T-helper 2 cell treated with Interferon-gamma antibody and Interleukin-4, amounts not matched to agents 100 ng/mL and 5 ng/mL, for 36 hours (primary cell): ENCODE data around the gene DCTN2. TPM values are rescaled to one million over a fixed set of nuclear protein-coding genes. Genes with fewer than 3 reads are reported as not detected.
"Not testable (repeated sequence)": the region's sequence is repeated elsewhere in the genome, so short reads cannot be mapped to it uniquely, and the experiment has no call there.

Experiments used
- intact Hi-C: fragments of 100-400 bp; cut with micrococcal nuclease; formaldehyde crosslinking; loops from one replicate; pipeline ENCODE4 v1.15.1; 2023
- total RNA-seq: library from RNA; stranded (reverse); gene quantifications from 2 replicates; pipeline ENCODE4 v1.2.3, GENCODE V29; 2022

The DCTN2 gene
- 85.7 and 88.4 TPM in 2 replicates for total RNA-seq

DNA sequence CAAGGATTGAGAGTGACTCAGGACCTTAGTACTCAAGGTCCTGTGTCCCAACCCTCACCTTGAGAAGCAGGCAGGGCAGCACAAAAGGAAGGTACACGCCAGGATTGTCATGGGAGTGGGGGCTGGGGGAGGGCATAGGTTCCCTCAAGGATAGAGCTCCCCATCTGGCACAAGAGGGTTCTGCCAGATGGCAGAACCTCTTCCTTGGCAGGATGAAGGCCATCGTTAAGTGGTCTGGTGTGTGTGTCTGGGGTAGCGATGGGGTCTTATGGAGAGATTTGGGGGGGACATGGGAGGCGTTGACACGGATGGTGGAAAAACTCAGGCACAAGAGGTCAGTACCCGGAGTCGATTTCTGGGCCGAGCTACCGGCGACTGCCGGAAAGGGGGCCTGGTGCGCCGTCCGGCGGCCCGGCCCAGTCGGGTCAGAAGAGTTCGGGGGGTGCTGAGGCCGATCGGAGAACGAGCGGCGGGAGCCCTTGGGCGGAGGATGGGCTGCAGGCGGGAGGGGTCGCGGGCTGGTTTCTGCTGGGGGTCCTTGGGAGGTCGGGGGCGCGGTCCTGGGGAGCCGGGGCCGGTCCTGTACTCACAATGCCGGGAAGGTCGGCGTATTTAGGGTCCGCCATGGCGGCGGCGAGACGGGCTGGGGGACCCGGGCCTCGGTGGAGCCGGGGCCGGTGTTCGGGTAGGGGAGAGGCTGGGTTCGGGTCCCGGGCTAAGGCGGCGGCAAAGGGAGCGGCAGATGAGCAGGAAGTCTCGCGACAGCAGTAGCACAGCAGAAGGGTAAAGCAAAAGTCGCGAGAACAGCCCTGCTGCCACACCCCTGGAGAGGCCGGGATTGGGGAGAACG lies at the start of gene DCTN2:
TSS of gene DCTN2 (minus strand) at position 755 of the 850 bp plus-strand sequence. CDS start at position 626, 129 bp downstream.
- intact Hi-C loops: loop anchor here (1.0 to 5.0 kb wide), 8 partner anchors 24 to 206 kb away; partner anchors contain the start of genes CDK4, GLI1, MBD6 and OS9

DNA sequence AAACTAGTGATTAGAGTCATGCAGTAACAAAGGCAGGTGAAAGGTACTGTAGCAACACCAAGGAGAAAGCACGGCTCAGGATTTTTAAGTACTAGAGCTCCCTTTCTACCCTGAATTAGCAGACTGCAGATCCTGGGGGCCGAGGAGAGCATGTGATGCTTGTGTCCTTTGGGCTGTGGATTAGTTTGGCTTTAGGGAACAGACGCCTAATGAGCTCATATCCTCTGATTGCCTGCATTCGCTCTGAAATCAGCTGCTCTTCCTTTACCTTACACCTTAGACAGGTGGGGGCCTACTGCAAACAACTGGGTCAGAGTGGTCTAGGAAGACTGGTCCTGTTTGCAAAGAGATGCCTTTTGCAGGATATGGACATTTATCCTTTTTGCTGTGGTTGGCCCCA lies 46.2 kb upstream of the DCTN2 start:
- intact Hi-C loops: loop anchor here (5.0 kb wide), 2 partner anchors 71 to 99 kb away; partner anchors contain the start of genes DDIT3, MBD6 and OS9

DNA sequence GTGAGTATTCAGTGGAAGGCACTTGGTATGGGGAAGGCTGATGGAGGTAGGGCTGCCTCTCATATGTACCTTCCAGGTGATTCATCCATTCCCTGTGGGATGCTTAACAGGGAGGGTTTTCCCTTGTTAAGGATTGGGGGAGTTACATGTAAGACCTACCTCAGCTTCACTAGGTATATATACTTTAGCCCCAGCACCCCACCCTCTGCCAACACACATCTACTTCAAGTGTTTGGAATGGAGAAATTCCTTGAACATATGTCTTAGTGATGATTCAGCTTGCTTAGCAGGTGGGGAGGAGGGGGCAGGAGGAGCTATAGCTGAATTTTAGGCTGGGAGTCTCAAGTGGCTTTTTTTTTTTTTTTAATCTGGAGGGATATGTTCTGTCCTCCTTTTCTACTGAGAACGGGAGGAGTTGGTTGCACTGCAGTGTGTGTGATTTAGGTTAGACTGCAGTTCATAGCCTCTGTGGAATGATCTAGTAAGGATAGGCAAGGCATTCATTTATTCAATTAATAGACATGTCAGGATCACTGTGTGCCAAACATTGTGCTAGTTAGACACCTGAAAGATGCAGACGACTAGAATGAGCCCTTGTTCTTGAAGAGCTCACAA lies 45.7 kb upstream of the DCTN2 start:
- intact Hi-C loops: loop anchor here (5.0 kb wide), 2 partner anchors 70 to 100 kb away; partner anchors contain the start of genes DDIT3, MBD6 and OS9

DNA sequence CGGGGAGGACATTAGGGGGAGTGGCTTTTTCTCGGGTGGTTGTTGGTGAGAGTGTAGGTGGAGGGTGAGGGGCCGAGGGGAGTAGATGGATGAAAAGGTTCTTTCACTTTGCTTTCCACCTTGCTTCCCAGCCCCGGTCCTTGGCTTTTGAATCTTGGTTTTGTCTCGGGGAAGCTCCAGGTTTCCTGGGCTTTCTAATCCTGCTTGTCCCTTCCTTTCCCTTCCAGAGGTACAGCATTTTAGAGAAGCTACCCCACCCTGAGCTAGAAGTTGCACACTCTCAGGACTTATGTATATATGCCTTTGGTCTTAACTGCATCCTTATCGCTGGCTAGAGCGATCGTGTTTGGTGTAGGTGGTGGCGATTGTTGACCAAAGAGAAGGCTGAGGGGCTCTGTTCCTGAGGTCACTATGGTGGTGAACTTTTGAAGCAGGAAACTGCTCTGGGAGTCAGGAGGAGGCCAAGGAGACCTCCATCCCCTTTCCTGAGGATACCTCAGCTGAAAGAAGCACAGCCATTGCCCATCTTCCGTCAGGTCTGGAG lies 44.9 kb upstream of the DCTN2 start:
- intact Hi-C loops: loop anchor here (1.0 to 5.0 kb wide), 4 partner anchors 9 to 100 kb away; partner anchors contain the start of genes DCTN2, DDIT3, MBD6 and OS9

- intact Hi-C loops: loop anchor here (1.0 to 5.0 kb wide), 4 partner anchors 8 to 101 kb away; partner anchors contain the start of genes DCTN2, DDIT3, MBD6 and OS9
Measured at GRCh38 chr12:57590864-57591781, 44.1 kb upstream of the DCTN2 start, which contains the start of gene PIP4K2C. Gene PIP4K2C, plus strand, starts transcription at chr12:57591192. Its CDS starts 98 bp downstream, at chr12:57591290.

GRCh38 chr12:57590479-57590863 lies 43.5 kb upstream of the DCTN2 start:
- intact Hi-C loops: loop anchor here (2.0 to 5.0 kb wide), 3 partner anchors 44 to 102 kb away; partner anchors contain the start of genes DCTN2, DDIT3, MBD6 and OS9

GRCh38 chr12:57588951-57589610 lies 42.1 kb upstream of the DCTN2 start:
- intact Hi-C loops: not testable (repeated sequence)

DNA sequence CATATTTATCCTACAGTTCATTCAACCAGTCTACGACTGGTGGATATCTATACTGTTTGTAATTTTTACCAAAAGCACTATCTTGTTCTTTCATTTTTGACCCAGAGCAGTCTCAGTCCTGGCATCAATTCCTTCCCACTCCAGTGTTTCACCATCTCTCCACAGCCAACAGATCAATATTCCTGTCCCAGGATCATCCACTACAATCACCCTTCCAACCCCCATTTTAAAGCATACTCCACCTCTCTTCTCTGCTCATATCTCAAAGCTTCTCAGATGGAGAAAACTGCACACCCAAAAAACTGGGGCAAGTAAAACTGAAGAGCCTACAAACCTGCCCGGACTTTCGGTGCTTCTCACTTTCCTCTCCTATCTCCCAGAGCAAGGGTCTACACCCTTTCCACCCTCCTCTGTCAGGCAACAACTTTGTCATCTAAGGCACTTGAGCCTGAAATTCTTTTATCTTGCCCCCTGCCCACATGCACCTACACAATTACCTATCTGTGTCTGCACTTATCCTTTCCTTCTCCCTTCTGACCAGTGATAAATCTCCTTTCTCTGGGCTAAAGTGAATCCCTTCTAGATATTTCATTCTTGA lies 39.9 kb upstream of the DCTN2 start:
- intact Hi-C loops: no loop called here

GRCh38 chr12:57586128-57586527 lies 39.1 kb upstream of the DCTN2 start:
- intact Hi-C loops: no loop called here

- intact Hi-C loops: no loop called here
Measured at GRCh38 chr12:57585156-57585555, 38.2 kb upstream of the DCTN2 start.

DNA sequence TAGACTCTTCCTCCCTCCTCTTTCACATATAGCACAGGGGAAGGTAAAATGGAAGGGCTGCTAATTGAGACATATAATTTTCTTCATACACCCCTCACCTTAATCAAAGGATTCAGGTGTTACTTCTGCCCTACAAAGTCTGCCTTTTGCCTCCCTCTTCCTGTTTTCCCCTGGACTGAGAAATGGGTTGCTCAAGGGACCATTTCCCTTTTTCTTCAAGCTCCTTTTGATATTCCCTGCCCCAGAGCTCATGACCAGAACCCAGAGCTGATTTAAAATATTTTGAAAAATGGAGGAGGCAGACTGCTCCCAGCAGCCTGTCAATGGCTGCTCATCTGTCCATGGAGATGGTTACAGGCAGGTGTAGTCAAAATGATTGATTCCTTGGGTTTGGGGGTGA lies 37.7 kb upstream of the DCTN2 start:
- intact Hi-C loops: no loop called here

GRCh38 chr12:57584050-57584449 lies 37.1 kb upstream of the DCTN2 start:
- intact Hi-C loops: no loop called here

DNA sequence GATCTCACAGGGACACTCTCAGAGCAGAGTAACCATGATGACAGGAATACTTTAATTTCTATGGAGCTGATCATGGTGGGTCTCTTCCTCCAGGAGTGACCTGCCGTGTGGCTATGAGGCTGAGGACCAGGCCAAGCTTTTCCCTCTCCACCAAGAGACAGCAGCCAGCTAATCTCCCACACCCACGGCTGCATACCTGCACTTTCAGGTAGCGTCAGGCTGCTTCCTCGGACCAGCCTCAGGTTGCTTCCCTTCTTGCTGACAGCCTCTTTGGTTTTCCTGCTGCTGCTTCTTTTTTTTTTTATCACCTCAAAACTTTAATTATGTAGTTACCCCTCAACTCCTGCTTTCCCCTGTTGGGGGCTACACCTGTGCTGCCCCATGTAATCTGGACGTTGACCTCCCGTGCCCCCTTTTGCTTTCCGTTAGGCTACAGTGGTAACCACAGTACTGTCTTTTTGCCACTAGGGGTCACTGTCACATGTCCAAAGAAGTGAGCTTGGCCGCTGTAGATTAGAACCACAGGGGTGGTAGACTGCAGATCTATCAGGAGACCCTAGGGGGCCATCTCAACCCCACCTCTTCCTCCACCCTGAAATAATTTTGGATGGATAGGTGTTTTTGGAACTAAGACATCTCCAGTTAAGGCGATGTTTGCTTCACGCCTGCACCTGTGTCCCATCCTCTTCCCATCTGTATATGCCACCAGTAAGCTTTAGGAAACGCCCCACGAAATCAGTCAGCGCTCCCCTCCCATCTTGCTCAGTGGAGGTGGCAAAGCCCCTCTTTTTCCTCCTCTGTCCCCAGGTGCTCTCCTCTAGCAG lies 36.2 kb upstream of the DCTN2 start:
- intact Hi-C loops: loop anchor here (1.0 kb wide), 4 partner anchors 8 to 159 kb away; partner anchors contain the start of genes B4GALNT1 and PIP4K2C

- intact Hi-C loops: no loop called here
Measured at GRCh38 chr12:57582440-57582839, 35.4 kb upstream of the DCTN2 start.

GRCh38 chr12:57581802-57582201 lies 34.8 kb upstream of the DCTN2 start:
- intact Hi-C loops: no loop called here

- intact Hi-C loops: no loop called here
Measured at GRCh38 chr12:57580466-57580795, 33.4 kb upstream of the DCTN2 start.

DNA sequence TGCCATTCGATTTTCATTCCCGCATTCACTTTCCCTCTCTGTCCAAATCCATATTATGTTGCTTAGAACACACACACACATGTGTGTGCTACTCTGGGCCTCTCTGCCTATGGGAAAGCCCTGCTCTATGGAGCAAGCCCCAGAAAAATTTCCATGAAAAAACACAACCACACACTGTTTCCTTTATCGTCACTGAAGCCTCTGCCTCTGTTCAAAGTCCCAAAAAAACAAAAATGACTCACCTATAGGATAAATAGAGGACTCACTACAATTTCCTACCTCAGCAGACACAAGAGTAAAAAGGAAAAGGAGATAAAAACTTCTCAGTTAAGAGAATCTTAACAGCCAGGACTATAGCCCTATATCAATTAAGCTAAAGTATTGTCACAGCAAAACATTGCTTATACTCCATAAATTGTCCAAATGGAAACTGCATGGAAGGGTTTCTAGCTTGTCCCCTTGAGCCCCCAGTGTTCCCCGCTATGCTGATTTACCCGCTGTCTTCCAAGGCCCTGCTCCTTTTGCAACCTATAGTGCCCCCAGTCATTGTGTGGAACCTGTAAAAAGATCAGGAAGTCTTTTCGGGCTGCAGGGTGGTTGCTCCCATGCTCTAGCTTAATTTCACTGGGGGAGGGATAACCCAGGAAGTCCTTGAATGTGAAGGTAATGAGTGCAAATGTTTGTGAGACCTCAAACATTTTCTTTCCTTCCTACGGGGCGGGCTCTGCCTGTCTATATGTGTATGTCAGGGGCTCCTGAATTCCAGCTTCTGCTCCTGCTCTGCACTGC lies 32.9 kb upstream of the DCTN2 start:
- intact Hi-C loops: no loop called here

DNA sequence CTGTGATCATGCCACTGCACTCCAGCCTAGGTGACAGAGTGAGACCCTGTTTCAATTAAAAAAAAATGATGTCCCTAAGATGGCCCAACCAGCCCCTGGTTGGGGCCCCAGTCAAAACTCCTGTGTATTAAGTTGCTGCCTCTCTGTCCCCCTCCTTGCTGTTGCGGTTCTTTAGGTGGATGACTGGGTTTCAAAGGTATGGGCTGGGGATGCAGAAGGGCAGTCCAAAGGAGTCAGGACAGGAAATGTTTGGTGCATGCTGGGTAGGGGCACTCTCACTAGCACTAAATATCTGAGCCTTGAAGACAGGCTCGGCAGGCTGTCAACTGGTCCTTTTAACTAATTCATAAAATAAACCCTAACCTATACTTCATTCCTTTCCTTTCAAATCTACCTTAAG lies 32.0 kb upstream of the DCTN2 start:
- intact Hi-C loops: no loop called here
